ENCODE measurements around the gene PILRA.
"Not testable (repeated sequence)": the region's sequence is repeated elsewhere in the genome, so short reads cannot be mapped to it uniquely, and the experiment has no call there.

The PILRA gene

GRCh38 chr7:100443096-100443840 lies 70.0 kb downstream of the PILRA start:
- no peak overlapping the region for H3K4me3 ChIP-seq (ENCODE audit: low read depth, low read length)
- no peak for TF ChIP-seq CTCF (conservative IDR thresholded peaks at IDR 0.05; ENCODE audit: low read depth, low read length)
- DNase-seq (ENCODE audit: low read depth), result no peak

GRCh38 chr7:100444311-100445278 lies 71.3 kb downstream of the PILRA start:
- no peak for TF ChIP-seq CTCF (conservative IDR thresholded peaks at IDR 0.05; ENCODE audit: low read depth, low read length)
- DNase-seq (ENCODE audit: low read depth), result peak; percentile 61

GRCh38 chr7:100446040-100446439 lies 72.8 kb downstream of the PILRA start:
- no peak for TF ChIP-seq CTCF (conservative IDR thresholded peaks at IDR 0.05; ENCODE audit: low read depth, low read length)
- H3K4me3 ChIP-seq (ENCODE audit: low read depth, low read length), result no peak overlapping the region
- peak; percentile 37 for DNase-seq (ENCODE audit: low read depth)

More at GRCh38 chr7:100444311-100445278, 71.3 kb downstream of the PILRA start:
- no peak overlapping the region for H3K4me3 ChIP-seq (ENCODE audit: low read depth, low read length)

GRCh38 chr7:100447363-100447762 lies 74.1 kb downstream of the PILRA start:
- not testable (repeated sequence) for H3K4me3 ChIP-seq (ENCODE audit: low read depth, low read length); DNase-seq (ENCODE audit: low read depth)

- H3K4me3 ChIP-seq (ENCODE audit: low read depth, low read length), result no peak overlapping the region
- DNase-seq (ENCODE audit: low read depth), result no peak
- no peak for TF ChIP-seq CTCF (conservative IDR thresholded peaks at IDR 0.05; ENCODE audit: low read depth, low read length)
Measured at GRCh38 chr7:100449190-100449795, 76.0 kb downstream of the PILRA start.
